Fibroblast of skin of left biceps (primary cell): Measurements from ENCODE around the gene NT5C1A.

Experiments used
- DNase-seq, 2 experiments: peaks; one replicate each; pipeline ENCODE4 v3.0.0-alpha.2; 2013; ENCODE audit warnings: low read depth in 2 of 2

The NT5C1A gene

DNA sequence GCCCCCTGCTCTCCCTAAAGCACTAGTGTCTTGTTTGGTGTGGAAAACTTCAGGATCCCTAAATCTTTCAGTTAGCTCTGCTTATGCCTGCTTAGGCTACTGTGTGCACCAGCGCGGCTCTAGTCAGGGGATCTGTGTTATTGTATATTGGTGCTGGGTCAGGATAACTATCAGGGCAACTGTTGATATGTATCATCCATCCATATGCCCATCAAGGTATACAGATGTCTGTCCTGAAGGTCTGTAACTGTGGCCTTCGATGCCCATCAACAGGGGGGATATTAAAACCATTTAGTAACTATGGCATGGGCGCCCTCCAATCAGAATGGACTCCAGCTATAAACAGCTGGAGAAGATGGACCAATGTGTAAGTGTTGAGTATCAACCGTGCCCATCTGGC lies 12.4 kb downstream of the NT5C1A start:
- no peak for DNase-seq

DNA sequence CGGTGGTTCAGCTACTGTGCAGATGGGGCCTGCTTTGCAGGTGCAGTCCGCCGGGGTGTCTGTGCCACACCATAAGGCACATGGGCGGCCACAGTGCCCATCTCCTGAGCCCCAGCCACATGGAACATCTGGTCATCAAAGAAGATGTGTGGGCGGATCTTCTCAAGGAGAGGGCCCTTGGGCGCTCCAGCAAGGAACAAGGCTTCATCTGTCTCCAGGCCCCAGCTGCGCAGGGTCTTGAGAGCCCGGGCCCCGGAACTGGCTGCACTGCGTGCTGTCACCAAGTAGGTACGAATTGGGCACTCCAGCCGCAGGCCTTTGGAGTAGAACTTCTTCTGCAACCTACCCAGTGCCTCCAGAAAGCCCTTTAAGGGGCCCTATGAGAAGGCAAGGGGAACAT lies 12.8 kb downstream of the NT5C1A start:
- DNase-seq: no peak

DNA sequence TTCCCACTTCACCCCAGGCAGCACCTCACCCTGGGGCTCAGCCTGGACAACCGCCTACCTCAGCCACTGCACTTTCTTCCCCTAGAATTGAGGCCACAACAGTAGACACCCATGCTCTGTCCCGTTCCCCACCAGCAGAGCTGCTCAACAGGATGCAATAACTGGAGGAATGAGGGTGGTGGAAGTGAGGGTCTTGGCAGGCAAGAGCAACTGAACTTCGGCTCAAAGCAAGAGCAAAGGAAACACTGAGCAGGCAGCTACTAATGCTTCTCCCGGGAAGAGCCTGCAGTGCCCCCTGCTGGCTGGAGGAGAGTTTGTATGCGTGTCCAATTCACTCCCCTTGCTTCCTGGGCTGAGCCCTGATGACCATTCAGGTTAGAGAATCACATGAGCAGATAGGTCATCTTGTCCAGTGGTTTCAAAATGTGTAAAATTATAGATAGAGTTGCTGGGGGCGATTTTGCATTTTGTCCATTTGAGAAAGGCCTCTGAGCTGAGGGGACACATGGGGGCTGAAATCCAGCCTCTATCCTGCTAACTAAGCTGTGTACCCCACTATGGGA lies 13.9 kb downstream of the NT5C1A start:
- DNase-seq: peak; percentile 6 to 9

DNA sequence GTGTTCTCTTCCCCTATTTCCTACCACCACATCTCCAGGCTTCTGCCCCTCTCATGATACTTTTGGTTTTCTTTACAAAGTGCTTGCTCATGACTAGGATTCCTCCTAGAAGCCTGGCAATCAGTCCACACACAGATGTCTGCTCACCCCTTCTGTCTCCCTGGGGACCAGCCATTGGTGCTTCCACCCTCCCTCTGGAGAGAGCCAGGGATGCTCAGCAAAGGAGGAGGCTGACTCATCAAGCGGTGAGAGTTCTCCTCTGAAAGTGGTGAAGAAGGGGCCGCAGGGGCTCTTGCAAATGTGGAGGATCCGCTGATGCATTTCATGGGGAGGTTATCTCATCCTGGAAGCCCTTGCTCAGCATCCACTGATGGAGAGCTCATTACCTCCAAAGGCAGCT lies 14.5 kb downstream of the NT5C1A start:
- DNase-seq: peak; percentile 4 to 6

DNA sequence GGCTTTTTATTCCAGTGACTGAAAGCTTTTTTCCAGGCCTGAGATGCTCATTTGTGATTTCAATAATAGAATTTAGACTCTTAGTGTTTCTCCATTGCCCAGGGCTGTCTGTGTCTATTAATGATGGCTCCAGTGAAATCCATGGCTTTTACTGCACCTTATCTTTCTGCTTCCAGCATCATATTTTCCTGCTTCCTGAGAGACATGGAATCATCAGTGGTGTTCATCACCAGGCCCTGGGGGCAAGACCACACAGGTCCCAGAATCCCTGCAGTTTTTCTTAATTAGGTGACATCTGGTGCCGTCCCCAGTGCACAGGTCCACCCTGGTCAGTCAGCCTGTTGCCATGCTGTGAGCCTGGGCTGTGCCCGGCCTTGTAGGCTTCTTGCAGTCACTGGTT lies 15.5 kb downstream of the NT5C1A start:
- DNase-seq: no peak

DNA sequence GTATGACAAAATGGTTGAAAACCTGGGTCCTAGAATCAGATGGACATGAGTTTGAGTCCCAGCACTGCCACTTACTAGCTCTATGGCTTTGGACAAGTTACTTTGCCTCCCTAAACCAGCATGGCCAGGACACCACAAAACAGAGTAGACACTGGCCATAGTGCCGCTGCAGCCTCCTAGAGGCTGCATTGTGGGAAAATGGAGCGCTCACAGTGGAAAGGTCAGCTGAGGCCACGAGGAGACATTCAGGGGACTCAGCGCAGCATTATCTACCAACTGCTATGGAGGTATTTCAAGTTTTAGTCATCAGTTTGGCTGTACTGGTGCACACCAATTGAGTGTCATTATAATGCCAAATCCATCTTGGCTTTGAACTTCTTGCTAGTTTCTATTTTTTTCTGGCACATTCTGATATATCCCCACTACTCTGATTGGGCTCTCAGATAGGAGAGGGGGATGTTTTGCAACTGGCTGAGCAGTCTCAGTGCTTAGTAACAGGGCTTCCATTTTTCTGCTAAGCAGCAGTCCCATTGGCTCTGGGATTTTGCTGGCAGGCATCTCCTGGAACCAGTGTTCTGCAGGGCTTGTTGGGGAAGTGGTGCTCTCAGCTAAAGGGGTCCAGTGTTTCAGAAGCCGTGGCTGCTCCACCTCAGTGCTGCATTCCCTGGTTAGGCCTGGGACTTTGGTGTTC lies 16.2 kb downstream of the NT5C1A start:
- DNase-seq: no peak

DNA sequence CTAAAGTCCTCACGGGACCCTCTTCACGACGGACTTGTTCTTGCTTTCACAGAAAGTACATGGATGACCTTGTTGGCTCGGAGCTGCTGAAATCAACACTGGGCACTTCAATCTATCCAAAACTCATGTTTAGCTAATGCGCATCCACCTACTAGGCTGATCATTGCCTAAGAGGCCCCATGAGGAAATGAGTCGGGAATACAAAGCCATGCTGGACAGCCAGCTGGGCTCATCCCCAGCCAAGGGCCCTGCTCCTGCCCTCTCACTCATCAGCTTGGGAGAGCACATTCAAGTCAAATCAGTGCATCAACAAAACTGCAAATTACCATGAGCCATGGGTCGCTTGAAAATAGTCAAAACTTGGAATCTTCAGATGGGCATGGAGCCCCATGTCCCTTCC lies 17.6 kb downstream of the NT5C1A start:
- no peak for DNase-seq

DNA sequence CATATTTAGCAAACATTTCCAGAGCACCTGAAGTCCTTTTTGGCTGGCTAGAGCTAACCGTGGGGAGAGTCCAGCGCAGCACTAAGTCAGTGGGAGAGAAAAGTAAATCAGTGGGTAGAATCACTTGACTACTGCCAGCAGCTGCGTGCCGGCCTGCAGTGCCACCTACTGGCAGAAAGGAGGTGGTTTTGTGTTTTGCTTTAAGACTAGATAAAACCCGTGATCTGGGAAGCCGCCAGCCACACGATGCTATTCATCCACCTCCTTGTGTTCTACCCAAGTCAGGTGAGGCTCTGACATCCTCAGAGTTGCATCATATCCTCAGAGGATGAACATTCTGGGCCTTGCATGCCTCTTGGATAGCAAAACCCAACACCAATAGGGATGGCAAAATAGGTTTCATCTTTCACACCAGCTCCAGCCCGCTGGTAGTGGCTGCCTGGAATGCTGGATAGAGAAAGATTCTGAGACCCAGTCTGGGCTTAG lies 18.3 kb downstream of the NT5C1A start:
- peak; percentile 30 to 37 for DNase-seq

DNA sequence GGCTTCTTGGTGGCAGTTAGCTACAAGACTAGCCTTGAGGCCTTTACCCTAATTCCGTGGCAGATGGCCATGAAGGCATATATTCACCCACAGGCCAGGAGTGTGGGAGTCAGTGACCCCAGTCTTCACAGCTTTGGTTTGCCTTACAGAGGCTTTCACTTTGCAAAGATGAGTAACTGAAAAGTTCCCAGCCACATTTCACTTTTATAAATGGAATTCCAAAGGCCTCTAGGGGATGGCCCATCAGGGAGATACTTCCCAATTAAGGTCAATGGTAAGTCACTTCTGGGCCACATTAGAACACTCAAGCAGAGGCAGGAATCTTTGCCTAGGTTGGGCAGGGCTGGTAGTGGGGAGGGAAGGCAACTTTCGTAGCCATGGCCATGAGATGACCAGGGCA lies 19.4 kb downstream of the NT5C1A start:
- DNase-seq: no peak

DNA sequence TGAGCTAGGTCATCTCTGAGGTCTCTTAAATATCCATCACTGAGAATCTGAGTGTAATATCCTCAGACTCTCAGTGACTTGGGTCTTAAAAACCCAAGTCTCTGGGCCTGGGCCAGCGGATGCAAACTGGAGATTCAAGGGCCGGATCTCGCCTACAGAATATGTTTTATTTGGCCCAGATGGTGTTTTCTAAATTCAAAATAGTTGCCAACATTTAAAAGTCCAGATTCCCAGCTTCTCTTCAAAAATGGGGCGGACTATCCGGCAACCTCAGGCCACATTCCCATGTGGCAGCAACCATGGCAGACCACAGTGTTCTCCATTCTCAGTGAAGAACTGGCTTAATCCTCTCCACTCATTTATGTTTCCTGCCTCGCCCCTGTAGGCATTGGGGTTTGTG lies 19.8 kb downstream of the NT5C1A start:
- DNase-seq: no peak

DNA sequence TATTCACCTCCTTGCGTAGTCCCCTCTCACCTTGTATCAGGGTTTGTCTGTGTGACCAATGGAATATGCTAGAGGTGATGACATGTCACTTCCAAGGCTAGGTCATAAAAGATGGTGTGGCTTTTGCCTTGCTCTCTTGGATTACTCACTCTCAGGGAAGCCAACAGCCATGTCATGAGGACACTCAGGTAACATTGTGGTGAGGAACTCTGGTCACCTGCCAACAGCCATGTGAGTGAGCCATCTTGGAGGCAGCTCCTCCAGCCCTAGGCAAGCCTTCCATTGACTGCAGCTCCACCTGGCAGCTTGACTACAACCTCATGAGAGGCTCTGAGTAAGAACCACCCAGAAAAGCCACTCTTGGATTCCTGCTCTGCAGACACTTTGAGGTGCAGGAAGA lies 21.5 kb downstream of the NT5C1A start:
- no peak for DNase-seq

DNA sequence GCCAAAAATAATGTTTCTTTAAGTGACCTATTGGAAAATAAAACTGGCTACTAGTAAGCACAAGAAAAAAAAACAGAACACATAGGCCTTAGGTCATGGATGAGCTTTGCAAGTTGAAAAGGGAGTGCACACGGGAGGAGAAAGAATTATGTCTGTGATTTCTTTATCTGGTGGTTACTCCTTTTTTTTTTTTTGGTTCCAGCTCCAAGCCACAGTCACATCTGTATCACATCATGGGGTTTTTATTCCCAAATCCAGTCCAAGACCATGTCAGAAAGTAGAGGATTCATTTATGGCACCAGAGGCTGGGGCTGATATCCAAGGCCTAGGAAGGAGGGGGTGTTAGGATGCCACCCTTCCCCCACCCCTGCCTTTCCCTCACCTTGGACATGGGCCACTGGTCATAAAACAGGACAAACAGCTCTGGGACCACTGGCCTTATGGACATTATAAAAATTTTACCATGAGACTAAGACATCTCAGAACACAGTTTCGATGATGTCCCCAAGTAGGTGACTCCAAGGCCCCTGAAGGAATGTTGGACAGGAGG lies 22.2 kb downstream of the NT5C1A start:
- DNase-seq: no peak

DNA sequence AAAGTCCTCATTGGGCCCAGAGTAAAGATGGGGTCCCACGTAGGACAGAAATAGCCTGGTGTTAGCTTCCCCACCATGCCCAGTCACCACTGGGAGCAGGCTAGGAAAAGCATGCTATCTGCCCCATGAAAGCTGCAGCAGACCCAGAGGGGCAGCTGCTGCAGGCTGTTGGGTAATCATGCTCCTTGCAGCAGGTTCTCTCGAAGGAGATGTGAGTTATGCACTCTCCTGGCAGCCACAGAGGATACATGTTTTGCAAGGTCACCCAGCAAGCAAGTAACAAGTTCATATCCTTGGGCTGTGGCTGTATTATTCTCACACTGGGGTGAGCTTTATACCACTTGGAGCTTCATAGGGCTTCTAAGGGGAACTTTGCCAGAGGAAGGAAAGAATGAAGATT lies 23.4 kb downstream of the NT5C1A start:
- DNase-seq: no peak

DNA sequence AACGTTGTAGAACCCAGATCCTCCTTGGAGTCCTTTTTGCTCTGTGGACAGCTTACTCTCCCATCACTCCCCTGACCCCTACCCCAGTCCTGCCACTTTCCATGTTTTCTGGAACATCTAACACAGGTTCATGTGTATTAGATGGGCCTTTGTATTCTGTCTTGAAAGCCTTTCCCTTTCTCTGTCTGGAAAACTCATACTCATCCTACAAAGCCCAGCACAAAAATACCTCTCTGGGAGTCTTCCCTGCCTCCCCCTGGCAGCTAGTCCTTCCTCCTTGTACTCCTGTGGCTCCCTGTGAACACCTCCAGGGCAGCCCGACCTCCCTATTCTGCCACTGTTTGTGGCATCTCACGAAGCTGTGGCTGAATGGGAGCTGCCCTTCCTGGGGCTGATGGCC lies 24.7 kb downstream of the NT5C1A start:
- no peak for DNase-seq

DNA sequence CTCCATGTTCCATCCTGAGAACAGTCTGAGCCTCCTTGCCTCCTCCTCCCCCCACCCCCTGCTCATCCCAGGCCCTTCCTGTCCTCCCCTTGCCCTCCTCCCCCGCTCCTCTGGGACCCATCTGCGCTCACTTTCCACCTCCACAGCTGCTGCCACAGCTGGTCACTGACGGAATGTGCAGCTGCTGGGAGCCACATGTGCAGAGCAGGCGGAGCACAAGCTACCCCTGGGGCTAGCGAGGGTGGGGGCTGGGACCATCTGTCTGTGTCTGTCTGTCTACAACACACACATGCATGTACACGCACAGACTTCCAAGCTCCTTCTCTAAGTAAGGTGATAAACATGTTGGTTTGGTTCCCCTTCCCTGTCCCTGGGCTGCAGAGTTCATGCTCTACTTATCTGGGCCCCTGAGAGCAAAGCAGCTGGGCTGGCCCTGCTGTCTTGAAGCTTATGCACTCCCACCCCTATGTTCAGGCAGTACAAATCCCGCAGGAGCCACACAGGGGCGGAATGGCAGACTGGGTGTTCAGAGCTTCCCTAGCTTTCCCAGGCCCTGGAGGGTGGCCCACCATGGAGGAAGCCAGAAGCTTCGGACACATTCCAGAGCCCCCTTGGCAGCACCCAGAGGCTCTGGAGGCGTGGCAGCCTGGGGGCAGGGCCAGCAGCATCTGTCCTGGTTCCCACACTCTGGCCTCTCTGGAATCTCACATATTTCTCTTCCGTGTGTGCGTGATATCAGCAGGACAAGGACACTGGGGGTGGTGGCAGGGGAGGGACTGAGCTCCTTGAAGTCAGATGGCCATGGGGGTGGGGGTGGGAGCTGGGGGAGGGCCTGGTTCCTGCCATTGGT lies 25.4 kb downstream of the NT5C1A start:
- peak; percentile 36 to 56 for DNase-seq

DNA sequence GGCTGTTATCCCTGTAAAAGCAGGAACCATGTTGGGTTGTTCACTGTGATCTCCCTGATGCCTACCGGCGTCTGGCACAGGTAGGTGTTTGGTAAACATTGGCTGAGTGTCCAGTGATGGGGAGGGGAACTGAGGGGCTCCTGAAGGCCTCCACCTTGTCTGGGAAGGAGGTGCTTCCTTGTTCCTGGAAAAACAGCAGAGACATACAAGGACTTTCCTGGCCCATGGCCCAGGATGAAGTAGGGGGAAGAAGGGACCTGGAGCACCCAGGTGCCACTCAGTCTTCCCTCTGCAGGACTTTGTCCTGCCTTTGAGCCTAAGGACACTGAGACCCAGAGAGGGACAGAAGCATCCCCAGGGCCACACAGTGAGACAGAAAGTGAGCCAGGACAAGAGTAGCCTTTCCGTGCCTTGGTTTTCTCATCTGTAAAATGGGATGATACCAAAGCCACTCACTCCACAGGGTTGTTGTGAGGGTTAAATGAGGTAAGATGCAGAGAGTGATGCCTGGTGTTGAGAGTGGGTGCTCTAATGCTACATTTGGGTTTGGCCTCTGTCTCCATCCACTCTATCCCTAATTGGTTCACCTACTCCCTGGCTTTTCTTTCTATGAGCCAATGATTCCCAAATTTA lies 26.4 kb downstream of the NT5C1A start:
- no peak for DNase-seq

DNA sequence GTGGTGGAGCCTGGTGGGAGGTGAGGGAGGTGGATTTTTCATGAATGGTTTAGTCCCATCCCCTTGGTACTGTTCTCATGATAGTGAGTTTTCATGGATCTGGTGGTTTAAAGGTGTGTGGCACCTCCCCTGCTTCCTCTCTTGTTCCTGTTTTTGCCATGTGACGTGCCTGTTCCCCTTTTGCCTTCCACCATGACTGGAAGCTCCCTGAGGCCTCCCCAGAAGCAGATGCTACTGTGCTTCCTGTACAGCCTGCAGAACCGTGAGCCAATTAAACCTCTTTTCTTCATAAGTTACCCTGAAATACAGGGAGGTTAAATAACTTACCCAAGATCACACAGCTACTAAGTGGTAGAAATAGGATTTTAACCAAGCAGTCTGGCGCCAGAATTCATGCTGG lies 28.2 kb downstream of the NT5C1A start:
- DNase-seq: no peak

DNA sequence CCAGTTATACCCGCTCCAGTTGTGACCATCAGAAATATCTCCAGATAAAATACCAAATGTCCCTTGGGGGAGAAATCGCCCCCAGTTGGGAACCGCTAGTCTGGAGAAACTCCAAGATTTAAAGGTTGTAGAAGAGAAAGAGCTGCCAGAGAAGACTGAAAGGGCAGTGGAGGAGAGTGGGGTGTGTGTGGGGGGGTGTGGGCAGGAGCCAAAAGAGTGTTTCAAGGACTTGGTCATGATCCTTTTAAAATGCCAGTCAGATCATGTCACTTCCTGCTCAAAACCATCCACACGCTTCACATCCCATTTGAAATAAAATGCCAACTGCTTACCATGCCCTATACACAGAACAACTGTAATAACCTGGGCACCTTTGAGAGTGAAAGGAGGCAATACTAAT lies 29.1 kb downstream of the NT5C1A start:
- no peak for DNase-seq

DNA sequence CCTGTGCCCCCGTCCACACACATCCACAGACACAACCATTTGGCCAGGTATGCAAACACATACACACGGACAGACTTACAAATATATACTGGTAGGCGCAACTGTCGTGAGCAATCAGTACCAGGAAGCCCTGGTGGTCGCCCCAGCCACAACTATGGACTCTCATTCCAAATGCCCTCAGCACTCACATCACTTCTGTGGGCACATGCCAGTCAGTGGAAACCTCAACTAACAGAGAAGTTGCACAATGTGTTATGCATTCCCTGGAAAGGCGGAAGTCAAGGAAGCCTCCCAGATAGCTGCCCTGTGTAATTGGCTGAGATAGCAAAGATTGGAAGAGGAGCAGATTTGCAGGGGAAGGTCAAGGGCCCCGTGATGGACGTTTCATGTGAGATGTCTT lies 31.0 kb downstream of the NT5C1A start:
- no peak for DNase-seq

DNA sequence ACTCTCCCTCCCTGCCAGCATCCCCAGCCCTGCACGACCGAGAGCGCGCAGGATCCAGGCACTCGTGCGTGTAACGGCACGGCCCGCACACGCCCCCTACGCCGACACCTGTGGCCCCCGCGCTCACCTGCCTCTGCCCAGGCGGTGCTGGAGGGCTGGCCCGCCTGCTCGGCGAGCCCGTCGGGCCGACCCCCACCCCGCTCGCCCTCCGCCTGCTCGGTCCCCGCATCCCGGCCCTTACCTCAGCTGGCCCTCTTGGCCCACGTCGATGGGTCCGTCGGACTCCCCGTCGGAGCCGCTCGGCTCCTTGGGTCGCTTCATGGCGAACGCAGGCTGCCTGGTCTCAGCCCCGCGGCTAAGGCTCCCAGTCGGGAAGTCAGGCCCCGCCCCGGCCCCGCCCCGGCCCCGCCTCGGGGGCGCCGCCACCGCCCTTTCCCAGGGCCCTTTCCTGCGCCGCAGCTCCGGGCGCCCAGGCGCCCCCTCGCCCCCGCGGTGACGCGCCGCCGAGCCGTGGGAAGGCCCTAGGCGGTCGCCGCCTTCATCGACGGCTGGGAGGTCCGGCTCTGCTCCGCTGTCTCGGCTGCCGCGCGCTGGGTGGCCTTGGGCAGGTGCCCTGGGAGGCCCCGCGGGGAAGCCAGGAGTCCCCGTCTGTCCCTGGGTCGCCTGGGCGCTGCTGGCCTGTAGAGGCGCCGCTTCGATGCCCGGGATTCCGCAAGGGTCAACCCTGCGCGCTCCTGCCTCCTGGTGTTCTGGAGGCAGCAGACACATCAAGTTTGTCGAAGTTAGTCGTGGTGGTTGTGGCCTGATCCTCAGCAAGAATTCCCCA lies 32.4 kb downstream of the NT5C1A start, which contains the start of gene HEYL:
Gene HEYL, minus strand, starts transcription at position 339 of the 826 bp plus-strand sequence. Its CDS starts 18 bp downstream, at position 321.
- no peak for DNase-seq

DNA sequence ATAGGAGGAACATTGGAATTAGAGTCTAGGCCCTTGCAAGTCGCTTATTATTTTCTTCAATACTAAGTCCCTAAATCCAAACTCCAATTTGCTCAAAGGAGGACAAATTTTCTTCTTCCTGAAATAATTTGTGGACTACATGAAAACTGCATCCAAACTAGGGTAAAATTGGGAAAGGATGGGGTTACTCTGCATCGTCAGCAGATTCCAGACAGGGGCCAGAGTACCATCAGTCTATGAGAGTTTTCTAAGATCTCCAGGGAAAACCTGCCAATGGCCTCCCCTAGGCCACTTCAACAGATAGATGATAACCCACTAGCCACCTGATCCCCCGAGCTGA lies 33.0 kb downstream of the NT5C1A start:
- DNase-seq: no peak
